ENCODE data around the gene SH3BGR.

Gene SH3BGR

DNA sequence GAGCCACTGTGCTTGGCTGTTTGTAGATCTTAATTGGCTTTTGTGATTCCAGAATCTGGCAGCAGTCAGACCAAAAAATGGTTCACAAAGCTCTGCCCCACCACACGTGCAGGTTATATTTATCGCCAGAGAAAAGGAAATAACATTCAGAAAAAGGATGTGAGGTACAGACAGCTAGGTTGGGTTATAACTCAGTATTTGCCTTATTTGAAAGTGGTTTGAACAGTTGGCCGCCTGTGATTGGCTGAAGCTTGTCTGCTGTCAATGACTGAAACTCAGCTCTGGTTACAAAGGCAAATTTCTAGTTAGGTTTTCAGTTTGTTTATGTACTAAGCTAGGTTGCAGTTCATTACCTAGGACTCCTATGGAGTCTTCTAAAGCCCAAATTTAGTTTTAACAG lies 9.6 kb downstream of the SH3BGR start:
- DNase-seq, result no peak

DNA sequence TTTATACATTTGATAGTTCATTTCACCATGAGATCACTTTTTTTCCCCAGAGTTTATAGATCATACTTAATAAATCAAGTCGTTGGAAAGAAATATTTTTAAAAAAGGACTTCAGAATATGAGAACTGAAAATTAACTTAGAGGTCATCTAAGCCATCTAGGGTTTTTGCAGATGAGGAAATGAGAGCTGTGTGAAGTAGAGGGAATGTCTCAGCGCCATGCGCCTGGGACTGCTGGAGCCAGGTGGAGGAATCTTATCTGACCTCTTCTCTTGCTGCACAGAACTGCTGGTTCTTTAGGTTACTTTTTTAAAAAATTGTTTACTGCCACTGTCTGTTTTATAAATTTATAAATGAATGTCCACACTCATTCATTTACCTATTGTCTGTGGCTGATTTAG lies 11.5 kb downstream of the SH3BGR start:
- no peak for DNase-seq

DNA sequence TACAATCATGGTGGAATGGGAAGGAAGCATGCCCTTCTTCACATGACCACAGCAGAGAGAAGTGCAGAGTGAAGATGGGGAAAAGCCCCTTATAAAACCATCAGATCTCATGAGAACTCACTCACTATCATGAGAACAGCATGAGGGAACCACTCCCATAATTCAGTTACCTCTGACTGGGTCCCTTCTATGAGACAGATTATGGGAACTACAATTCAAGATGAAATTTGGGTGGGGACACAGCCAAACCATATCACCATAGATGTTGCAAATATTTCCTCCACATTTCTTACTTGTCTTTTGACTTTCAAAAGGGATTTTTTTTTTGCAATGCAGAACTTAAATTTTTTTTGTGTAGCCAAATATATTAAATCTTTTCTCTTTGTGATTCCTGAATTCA lies 14.8 kb downstream of the SH3BGR start:
- DNase-seq, result no peak

DNA sequence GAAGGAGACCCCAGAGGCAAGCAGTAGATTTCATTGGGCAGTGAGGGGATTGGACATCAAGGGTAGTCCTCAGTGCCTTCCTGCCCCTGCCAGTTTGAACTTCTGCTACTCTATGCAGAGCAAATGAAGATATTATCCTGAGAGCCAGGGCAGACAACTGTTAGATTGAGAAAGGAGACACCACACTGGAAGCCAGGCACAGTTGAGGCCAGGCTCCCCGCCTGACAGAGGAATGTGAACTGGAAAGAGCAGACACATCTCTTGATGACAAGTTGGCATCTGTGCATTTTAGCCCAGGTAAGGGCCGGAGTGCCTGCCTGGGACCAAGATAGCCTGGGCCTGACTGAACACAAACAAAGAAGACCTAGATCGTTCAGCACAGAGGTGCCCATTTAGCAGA lies 16.0 kb downstream of the SH3BGR start:
- DNase-seq, result no peak

DNA sequence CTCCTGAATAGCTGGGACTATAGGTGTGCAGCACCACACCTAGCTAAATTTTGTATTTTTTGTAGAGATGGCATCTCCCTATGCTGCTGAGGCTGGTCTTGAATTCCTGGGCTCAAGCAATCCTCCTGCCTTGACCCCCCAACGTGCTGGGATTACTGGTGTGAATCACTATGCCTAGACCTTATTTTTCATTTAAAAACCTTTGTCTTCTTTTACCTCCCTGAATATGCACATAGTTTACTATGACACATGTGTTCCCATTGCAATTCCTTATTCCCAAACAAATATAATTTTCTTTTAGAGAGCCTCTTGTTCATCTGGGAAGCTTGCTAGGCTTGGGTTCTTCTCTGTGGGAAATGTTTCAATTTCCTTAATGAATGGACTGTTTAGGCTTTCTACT lies 16.8 kb downstream of the SH3BGR start:
- DNase-seq, result no peak

DNA sequence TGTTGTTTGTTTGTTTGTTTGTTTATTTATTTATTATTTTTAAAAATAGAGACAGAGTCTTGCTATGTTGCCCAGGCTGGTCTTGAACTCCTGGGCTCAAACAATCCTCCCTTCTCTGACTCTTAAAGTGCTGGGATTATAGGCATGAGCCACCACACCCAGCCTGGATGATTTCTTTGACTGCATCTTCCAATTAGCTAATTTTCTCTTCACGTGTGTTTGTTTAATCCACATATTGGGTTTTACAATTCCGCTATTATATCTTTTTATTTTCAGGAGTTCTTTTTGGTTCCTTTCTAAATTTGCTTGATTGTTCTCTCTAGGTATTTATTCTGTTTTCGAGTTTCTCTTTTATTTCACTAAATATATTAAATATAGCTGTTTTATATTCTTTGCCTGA lies 19.8 kb downstream of the SH3BGR start:
- no peak for DNase-seq

DNA sequence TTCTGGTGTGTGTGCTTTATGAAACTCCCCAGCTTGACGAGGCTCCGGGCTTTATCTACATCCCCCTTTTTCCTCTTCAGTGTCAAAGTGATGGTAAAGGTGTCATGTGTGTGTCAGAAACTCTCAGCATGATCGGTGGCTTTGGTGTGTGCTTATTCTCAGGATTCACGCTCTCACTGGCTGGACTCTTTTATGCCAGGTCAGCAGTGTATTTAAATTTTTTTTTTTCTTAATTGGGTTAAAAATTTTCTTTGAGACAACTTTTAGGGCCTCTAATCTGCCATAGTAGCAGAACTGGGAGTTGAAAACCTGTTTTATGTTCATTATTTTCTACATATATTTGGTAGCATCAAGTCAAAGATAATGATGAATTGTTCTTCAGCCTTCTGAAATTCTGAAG lies 21.0 kb downstream of the SH3BGR start:
- no peak for DNase-seq

DNA sequence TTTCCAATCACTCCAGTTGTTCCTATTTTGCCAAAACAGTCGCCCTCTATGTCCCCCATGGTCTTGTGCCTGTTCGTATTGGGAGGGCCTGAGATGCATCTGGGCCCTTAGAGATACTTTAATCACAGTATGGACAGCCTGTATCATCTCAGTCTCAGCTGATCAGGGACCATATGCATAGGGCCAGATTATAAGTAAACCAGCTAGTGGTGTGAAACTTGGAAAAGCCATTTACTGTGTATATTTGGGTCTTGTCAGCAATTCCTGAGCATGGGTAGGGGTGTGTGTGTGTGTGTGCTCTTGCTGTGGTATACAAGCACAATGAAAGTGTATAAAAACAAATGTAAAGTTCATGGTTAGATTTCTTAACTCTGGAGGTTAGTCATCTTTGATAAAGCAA lies 22.8 kb downstream of the SH3BGR start:
- DNase-seq, result no peak

DNA sequence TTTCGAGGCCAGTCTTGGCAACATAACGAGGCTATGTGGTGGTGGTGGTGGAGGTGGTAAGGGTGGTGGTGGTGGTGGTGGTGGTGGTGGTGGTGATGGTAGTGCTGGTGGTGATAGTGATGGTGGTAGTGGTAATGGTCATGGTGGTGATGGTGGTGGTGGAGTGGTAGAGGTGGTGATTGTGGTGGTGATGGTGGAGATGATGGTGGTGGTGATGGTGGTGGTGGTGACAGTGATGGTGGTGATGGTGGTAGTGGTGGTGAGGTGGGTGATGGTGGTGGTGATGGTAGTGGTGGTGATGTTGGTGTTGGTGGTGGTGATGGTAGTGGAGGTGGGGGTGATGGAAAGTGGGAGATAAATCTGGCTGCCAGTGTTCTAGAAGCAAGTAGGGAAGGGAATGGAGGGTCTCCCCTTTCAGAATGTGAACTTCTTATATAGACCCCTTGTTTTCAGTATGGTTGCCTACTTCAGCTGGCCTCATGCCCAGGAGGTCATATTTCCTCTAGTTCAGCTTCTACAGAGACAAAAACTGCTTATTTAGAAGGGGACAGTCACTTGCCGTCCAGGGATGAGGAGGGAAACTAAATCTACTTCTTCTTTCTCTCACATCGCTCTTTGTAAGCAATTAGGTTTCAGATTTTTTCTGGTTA lies 27.5 kb downstream of the SH3BGR start:
- no peak for DNase-seq

DNA sequence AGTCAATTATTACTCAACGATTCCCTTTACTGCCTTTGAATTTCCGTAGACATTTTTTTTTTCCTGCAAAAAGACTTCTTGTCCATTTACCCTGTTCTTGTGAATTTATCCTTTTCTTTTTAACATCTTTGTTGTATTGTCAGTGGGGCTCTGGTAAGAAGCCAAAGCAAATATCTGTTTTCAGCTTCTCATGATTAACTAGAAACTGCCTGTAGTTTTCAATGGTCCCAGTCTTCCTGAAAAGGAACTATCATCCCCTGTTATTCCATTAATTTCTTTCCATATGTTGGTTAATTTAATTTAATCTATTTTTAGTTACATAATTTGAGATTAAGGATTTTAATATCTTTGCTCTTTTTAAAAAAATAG lies 28.0 kb downstream of the SH3BGR start:
- DNase-seq, result no peak

DNA sequence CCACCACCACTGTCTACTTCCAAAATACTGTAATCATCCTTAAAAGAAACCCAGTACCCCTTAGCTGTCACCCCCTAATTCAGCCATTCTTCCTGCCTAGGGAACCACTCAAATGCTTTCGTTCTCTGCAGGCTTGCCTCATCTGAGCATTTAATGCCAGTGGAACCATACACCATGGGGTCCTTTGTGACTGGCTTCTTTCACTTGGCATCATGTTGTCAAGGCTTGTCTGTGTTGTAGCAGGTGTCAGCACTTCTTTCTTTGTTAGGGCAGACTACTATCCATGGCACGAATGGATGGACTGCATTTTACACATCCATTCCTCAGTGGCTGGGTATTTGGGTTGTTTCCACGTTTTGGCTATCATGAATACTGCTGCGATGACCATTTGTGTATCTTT lies 28.5 kb downstream of the SH3BGR start:
- DNase-seq, result no peak

DNA sequence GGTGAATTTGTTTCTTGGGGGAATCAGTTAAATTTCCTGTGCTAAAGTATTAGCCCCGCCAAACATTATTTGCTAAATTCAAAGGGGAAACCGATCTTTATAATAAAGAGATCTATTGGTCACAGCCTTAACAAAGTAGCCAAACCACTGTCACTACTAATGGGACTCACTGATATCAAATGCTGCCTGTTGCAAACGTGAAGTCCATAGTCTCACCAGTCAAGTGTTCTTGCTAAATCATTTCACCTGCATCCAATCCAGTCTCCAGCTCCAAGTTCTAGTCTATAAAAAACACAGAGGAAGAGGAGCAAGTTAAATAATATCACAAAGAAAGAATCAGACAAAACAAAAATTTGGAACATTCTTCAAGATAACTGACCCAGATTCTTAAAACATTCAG lies 30.1 kb downstream of the SH3BGR start:
- DNase-seq, result no peak

DNA sequence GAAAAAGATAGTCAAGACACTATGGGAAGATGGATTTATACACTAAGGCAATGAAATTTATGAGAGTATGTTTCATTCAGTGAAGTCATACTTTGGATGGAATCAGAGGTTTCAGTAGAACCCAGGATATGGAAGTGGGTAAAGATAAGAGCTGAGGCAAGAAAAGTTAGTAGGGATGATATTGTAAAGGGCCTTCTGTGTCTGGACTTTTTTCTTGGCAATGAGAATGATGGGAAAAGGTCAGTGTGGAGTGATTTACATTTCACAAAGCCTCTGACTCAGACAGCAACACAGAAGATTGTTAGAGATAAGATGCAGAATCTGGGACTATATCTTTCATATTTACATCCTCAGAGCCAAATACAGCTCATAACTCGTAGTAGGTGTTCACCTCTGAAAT lies 32.1 kb downstream of the SH3BGR start:
- DNase-seq, result peak; percentile 1

DNA sequence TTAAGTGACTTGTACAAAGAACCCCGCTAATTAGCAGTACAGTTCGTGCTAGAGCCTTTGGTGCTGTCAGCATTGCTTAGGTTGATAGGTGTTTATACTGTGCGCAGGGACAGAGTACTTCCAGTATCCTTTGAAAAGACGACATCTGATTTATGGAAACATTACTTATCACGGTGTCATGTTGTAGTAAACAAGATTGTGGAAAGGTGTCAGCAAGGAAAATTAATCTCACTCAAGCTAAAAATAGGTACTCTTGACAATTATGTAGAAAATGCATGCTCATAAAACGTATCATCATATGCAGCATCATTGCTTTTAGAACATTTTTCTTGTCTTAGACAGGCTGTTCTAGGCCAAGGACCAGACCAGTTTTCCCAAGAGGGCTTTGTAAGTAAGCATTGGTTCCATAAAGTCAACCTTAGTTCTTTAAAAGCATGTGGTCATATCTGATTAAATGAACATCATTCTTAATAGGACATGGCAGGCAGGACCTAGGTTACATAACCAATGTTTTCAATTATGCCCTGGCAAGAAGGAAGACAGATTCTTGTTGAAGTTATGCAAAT lies 33.0 kb downstream of the SH3BGR start:
- DNase-seq, result no peak

DNA sequence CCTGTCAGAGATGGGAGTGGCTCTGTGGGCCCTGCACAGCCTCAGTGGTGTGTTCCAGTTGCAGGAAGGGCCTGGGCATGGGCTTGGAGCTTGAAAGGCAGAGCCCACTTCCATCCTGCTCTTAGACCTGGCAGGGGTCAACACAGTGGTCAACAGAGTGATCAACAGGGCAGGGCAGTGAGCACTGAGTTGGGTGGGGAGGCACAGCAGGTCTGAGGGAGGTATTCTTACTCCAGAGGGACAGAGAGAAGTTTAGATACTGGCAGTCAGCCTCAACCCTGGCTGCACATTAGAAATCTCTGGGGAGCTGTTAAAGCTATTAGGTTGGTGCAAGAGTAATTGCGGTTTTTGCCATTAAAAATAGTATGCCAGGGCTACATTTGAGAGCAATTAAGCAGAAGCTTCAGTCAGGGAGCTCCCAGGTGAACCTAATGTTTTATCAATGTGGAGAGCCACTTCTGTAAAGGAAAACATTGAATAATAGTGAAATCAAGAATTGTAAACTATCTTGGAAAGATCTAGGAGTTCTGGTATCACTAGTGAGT lies 37.7 kb downstream of the SH3BGR start:
- DNase-seq, result no peak

DNA sequence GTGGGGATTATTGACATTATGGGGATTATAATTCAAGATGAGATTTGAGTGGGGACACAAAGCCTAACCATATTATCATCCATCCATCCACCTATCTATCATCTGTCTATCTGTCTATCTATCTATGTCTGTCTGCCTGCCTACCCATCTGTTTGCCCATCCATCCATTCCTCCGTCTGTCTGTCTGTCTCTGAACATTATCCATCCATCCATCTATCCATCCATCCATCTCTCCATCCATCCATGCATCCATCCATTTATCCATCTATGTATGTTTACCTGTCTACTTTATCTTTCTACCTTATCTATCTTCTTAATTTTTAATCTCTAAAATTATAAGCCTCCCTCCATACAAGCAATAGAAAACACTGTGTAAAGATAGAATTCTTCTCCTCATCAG lies 47.4 kb downstream of the SH3BGR start:
- no peak for DNase-seq

DNA sequence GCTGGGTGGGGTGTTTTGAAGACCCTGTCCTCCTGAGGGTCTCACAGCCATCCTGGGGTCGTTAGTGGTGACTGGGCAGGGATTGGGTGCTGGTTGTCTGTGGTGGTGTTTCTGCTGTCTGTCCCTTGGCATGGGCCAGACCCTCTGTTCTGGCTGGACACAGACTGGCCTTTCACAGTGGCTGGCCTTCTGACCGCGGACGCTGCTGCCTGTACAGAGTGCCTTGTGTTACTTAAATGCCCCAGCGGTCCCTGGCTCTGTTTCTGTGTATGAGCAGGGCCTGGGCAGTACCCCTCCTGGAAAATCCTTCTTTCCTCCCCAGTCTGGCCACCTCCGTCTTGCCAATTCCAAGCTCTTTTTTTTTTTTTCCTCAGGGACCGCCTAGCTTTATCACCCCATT lies 50.9 kb downstream of the SH3BGR start:
- no peak for DNase-seq

DNA sequence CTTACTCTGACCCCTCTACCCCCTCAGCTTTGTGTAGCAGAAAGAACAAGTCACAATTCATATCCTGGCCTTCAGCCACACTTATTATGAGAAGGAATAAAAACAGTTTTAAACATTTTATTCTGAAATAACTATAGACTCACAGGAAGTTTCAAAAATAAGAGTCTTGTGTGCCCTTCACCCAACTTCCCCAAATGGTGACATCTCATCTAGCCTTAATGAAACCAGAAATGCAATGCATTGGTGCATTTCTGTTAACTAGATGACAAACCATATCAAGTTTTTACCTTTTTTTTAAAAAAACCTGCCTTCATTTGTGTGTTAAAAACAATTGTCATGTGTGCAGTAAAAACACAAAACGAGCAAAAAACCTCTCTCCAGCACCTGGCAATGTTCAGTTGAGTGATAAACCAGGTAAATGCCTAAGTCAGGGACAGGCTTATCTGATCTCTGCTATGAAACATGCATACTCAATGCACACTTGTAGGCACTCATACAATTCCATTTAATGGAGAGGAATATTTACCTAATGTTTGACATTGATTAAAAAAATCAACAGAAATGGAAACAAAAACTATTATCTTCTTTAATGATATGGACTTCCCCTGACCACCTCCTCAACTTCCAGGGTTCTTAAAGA lies 51.5 kb downstream of the SH3BGR start:
- no peak for DNase-seq

DNA sequence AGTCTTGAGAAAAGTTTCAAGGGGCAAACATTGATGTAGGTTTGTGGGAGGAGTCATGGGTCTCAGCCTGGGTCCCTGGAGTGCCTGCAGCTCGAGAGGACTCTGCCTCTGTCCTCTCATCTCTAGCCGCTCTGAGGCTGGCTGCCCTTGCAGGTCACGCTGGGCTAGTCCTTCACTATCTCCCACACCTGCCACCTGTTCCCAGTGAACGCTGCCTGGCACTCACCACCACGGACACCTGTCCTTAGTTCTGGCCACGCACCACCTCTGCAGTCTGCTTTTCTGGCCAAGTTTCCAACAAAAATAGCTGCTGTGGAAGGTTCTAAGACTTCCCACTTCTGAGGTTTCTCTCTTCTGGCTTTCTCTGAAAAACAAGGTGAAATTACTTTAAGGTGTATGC lies 52.5 kb downstream of the SH3BGR start:
- DNase-seq, result no peak

DNA sequence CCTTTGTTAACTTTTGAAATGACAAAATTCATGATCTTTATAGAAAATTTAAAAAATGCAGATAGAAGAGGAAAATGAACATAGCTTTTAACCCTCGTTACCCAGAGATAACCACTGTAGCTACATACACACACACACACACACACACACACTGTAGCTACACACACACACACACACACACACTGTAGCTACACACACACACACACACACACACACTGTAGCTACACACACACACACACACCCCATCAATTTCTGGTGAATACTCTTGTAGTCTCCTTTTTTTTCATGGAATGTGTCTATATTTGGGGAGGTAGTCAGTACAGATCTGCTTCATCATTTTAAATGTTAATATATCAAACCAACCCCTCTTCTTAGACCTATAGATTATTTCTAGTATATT lies 58.5 kb downstream of the SH3BGR start:
- no peak for DNase-seq

DNA sequence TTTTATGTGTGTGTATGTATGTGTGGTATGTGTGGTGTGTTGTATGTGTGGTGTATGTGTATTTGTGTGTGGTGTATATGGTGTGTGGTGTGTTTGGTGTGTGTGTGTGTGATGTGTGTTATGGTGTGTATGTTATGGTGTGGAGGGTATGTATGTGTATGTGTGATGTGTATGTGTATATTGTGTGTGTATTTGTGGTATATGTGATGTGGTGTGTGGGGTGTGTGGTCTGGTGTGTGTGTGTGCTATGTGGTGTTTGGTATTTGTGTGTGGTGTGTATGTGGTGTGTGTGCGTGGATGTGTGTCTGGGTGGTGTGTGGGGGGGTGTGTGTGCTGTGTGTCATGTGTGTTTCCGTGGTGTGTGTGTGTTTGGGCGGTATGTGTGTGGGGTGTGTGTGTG lies 59.3 kb downstream of the SH3BGR start:
- DNase-seq, result no peak

DNA sequence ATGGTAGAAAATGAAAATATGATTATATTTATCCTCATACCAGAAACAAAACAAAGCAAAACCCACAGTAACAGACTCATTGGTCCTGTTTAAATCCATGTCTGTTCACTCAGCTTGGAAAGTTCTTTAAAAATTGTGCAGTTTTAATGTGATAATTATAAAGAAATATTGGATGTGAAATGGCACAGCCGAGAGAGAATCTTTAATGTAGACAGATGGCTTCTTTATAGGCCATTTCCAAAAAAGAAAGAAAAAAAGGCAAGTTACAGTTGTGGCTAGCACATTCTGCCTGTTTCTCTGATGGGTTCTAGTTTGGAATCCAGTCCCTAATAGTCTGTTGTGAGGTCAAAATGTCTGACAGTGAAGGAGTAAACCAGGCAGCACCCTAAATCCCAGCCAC lies 62.0 kb downstream of the SH3BGR start:
- DNase-seq, result no peak

DNA sequence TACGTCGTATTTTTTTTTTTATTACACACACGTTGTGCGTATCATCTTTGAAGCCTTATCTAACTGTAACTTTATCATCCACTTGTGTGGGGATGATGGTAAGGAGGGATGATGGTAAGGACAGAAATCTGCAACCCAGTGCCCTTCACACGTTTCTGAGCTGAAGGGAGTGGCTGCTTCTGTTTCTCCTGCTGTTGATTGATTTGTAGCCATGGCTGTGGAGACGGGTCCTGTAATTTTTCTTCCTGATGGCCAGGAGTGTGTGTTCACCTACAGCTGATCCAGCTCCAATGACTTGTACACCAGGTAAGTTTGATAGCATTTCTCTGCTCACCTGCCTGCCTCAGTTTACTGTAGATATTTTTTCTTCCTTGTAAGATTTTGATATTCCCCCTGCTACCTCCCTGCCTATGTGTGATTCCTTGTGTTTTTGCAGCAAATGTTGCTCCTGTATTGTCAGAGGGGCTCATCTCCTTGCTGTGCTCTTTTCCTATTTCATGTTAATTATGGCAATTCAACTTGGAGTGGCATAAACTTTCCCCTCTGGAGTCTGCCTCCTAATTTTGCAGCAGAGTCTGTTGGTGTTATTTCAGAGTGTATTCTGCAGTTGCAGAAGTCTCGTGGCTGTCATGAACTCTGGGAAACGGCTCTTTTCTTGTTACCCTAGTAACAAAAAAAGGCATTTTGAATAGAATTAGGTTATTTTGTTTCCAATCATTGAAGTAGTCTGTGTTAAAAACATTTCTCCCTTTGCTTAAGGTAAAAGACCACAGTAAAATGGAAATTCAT lies 64.1 kb downstream of the SH3BGR start:
- no peak for DNase-seq
